NCI-H2029 (cell line): ENCODE measurements around the gene PLEKHA3.
"Not testable (repeated sequence)": the region's sequence is repeated elsewhere in the genome, so short reads cannot be mapped to it uniquely, and the experiment has no call there.

ENCODE experiments used
- DNase-seq: peaks from one replicate; lab custom pipeline; 2025; lab: John Stamatoyannopoulos, UW

PLEKHA3 gene

DNA sequence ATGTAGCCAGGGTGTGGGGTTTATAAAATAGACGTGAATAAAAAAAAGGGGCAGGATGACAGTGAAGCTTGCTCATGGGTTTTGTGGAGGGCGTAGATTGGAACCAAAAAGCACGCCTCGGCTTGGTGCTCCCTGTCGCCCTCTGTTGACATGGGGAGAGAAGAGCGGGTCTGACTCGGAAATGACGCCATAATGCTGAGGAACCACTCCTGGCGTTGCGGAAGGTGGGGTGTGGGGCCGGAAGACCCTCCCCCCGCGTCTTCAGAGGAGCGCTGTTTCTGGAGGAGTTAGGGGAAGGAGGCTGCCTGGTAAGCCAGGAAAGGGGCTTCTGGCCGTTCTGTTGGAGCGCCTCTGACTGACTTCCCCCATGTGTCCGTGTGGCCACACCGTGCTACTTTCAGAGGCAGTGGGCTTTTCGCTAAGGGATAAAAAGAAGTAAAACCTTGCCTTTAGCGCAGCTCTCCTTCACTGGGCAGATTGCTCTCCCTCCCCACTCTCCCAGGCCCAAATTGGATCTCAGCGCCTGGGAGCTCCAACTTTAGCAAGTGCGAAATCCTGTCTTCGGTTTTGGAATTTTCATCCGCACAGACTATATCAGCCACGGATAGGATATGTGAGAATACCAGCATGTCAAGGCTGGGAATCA lies 42.8 kb downstream of the PLEKHA3 start:
- DNase-seq: peak; percentile 68

DNA sequence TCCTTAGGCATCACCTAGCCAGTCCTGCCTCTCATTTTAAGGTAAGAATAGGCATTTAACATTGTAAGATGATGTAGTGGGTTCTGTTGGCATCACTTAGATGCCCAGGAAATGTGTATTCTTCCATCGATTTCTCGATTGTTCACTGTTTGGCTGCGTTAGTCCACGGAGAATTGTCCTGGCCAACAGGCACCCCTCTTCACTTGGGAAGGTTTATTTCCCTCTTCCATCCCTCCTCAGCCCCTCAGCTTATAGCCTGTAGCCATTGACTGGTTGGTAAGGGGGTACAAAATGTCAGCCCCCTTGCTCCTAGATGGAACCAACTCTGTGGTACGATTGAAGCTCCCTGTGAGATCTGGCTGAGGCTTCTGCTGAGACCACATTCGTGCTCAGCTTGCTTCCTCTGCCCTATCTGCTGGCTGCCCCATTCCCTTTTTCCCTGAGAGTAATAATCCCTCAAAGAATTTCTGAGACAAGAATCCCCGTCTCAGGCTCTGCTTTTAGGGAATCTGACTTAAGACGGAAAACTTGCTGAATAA lies 43.4 kb downstream of the PLEKHA3 start:
- DNase-seq: no peak

DNA sequence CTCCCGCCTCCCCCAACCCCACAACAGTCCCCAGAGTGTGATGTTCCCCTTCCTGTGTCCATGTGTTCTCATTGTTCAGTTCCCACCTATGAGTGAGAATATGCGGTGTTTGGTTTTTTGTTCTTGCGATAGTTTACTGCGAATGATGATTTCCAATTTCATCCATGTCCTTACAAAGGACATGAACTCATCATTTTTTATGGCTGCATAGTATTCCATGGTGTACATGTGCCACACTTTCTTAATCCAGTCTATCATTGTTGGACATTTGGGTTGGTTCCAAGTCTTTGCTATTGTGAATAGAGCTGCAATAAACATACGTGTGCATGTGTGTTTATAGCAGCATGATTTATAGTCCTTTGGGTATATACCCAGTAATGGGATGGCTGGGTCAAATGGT lies 44.8 kb downstream of the PLEKHA3 start:
- not testable (repeated sequence) for DNase-seq

DNA sequence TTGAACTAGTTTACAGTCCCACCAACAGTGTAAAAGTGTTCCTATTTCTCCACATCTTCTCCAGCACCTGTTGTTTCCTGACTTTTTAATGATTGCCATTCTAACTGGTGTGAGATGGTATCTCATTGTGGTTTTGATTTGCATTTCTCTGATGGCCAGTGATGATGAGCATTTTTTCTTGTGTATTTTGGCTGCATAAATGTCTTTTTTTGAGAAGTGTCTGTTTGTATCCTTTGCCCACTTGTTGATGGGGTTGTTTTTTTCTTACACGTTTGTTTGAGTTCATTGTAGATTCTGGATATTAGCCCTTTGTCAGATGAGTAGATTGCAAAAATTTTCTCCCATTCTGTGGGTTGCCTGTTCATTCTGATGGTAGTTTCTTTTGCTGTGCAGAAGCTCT lies 45.2 kb downstream of the PLEKHA3 start:
- DNase-seq: not testable (repeated sequence)

DNA sequence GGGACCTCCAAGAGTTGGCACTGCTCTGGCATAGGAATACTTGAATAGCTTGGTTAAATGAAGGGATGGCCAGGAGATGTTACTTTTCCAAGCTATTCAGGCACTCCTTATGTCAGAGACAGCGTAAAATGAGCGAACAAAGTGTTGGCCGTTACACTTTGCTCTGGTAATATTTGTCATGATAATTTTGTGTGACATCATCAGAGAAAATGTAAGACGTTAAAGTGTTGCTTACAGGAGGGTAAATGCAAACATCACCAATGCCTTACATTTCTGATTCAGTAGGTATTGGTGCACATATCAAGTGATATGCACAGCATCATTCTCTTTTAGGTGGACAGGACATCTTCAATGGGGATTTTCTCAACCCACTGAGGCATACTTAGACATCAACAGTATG lies 46.0 kb downstream of the PLEKHA3 start:
- DNase-seq: no peak

DNA sequence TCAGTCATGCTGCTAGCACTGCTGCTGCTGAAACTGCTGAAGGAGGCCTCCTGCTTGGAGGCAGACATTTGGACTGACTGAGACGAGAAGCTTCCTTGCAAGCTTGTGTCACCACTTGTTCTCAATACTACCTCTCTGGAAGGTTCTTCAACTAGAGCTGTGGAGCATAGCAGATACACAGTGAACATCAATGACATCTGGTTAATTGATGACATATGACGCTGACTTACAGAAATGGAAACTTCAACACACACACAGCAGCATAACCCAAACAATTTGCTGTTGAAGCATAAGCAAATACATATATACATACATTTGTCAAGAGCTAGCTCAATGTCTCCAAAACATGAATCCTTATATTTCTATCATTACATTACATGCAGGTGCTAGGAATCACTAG lies 47.3 kb downstream of the PLEKHA3 start:
- DNase-seq: no peak

DNA sequence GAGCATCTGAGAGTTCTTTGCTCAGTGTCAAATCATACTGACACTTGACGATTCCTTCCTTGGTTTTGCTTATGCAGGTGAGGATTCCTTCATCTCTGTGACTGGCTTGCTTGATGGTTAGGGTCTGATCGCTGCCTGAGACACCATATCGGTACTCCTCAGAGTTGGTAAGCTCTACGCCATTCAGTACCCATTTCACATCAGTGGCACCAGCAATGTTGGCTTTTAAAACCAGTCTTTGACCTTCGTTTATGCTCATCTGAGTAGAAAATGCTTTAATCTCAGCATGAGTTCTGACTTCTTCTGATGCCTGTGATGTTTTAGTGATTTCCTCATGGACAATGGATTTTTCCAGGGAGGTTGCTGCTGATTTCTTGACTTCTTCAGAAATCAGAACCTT lies 48.4 kb downstream of the PLEKHA3 start:
- DNase-seq: no peak

DNA sequence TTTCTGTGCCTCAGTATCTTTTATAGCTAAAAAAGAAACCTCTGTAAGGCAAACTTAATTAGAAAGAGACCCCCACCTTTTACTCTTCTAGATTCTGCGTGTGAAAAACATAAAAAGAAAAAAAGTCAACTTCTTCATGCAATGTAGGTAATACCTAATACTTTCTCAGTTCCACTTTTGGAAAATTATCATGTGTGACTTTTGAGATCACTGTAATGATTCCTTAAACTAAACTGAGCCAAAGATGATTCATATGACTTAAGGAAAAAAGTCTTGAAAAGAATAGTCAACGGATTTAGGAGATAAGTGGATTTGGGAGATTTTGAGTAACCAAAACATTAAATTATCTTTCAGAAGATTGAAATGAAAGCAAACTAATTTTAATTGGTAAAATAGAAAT lies 48.9 kb downstream of the PLEKHA3 start:
- no peak for DNase-seq

DNA sequence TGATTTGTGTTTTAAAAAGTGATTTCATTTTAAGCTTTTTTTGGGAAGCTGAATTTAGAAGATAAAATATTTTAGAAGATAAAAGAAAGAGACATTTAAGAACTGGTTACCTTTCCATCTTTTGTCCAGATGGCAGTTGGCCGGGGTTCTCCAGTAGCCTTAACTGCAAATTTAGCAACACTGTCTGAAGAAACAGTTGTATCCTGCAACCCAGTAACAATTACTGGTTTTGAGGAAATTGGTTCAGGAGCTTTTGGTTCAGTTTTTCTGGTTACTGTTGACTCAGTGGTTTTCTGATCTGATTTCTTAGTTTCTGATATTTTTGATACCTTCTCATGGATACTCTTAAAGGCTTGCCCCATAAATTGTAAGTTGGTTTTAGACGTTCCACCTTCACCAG lies 49.9 kb downstream of the PLEKHA3 start:
- no peak for DNase-seq

DNA sequence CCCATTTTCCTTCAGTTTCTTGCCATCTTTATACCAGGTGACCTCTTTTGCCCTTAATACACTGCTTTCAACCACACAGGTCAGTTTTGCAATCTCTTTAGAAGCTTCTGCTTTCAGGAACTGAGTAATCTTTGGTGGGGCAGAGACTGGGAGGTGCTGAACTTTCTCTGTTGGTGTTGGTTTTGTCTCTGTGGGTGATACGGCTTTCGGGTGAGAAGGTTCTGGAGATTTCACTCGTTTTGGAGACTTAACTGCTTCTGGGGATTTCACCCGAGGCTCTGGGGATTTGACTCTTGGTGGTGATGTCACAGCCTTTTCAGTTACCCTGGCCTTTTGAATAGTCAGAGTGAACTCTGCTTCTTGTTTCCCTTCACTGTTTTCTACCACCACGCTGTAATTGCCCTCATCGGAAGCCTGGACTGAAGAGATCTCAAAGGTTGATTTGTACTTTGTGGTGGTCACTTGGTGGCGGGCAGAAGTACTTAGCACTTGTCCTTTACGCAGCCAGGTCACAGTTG lies 50.4 kb downstream of the PLEKHA3 start:
- no peak for DNase-seq

DNA sequence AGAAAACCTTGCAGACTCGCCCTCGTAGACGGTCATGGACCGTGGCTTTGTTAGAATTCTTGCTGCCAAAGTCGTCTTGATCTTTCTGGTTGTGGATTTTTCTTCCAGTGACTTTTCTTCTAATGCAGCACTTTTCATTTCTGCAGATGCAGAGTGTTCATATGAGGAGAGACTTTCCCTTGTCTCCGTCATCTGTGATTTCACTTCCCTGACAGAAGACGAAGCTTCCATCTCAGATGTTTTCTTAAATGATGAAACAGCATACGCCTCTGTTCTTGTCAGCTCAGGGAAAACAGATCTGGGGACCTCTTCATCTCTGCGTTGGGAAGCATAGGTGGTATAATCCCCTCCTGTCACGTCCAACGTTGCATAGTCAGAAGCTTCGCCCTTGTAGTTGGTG lies 50.9 kb downstream of the PLEKHA3 start:
- DNase-seq: no peak

DNA sequence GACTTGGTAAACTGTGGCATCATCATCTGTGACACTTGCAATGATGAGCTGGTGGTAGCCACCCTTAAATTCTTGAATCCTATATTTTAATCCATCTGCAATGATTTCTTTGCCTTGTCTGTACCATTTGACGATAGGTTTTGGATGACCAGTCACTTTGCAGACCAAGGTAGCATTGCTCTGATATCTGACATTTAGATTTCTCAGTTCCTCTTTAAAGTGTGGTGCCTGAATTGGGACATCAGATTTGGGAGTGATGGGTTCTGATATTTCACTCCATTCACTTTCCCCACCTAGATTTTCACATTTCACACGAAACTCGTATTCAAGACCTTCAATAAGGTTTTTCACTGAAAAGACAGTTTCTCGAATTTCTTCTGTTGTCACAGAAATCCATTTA lies 55.8 kb downstream of the PLEKHA3 start:
- DNase-seq: no peak

DNA sequence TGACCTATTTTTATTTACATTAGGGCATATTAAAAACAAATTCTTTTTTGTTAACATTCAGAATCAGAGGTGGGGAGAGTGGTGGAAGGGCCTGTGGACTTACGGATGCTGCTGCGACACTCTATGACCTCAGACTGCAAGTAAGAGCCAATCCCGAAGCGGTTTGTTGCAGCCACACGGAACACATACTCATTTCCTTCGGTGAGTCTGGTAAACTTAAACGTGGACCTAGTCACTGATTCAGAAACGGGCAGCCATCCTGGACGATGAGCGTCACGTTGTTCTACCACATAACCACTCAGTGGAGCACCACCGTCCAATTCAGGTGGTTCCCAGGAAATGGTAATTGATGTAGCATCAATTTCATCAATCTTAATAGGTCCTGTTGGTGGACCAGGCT lies 61.9 kb downstream of the PLEKHA3 start:
- no peak for DNase-seq

DNA sequence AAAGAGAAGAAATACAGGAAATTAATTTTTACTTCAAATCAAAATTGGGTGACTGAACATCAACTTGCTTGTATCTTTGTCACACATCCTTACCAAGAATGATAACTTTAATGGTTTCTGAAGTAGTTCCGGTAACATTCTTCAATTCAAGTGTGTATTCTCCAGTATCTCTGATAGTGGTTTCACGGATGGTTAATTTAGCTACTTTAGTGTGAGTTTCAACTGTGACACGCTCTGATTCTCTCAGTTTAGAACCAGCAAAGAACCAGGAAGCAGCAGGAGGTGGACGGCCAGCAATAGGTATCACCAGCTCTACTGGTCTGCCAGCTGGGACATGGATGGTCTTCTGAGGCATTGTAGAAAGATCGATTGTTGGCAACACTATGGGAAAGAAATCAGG lies 62.3 kb downstream of the PLEKHA3 start:
- no peak for DNase-seq

DNA sequence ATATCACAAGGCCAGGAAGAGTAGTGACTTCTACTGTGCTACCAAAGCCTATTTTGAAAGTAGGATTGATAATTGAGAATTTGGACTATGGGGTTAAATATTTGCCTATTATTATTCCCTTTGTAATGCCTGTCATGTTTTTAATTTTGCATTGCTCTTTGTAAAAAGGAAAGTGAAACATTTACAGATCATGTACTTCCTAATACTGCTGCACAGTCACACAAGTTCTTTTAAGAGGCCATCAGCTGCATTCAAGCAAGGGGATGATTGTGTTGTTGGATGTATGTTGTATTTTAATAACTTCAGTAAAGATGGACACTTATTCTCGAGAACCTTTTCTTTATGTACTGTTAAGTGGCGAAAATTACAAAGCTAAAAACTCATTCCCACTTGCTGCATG lies 70.1 kb downstream of the PLEKHA3 start:
- DNase-seq: no peak

DNA sequence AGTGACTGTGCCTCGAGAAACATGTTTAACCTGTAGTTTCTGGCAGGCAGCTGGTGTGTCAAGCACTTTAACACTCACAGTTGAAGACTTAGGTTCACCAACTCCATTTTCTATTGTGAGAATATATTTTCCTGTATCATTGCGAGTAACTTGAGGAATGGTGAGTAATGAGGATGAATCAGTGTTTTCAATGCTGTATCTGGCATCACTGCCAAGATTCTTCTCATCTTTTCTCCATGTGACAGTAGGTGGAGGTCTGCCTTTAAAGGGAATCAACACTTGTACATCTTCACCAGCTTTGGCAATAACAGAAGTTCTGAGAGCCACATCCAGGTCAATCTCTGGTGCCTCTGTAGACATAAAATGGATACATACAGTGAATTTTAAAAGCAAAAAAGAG lies 72.8 kb downstream of the PLEKHA3 start:
- no peak for DNase-seq
